HCT116 (cell line): ENCODE measurements around the gene PLBD2.

ENCODE experiments used
- ATF3 ChIP-seq: IDR thresholded peaks from 2 replicates; pipeline ENCODE4 v1.6.1; 2012
- CEBPB ChIP-seq: IDR thresholded peaks from 2 replicates; pipeline ENCODE4 v1.6.1; 2012; ENCODE audit warnings: low read depth
- EGR1 ChIP-seq: IDR thresholded peaks from 2 replicates; pipeline ENCODE4 v1.6.1; 2012; ENCODE audit warnings: low read depth
- EZH2 ChIP-seq: fragments of 200-600 bp; sonication (generic); IDR thresholded peaks from 2 replicates; pipeline ENCODE4 v1.6.1; 2017; ENCODE audit warnings: antibody characterized with exemption, mixed run types
- EZH2phosphoT487 ChIP-seq: fragments of 200-600 bp; IDR thresholded peaks from 2 replicates; pipeline ENCODE4 v1.6.1; 2018; ENCODE audit warnings: antibody characterized with exemption, borderline replicate concordance
- POLR2A ChIP-seq: IDR thresholded peaks from 2 replicates; pipeline ENCODE4 v1.7.0; 2011; ENCODE audit warnings: borderline replicate concordance; ENCODE audit not compliant: insufficient read depth, insufficient read length; ENCODE audit errors: extremely low read depth
- ZFX ChIP-seq: fragments of 450-650 bp; IDR thresholded peaks from 2 replicates; pipeline ENCODE4 v1.6.1; 2017
- TF ChIP-seq, protein P1 (sequence below), 3 experiments: fragments of 200-600 bp in 1 of 3; sonication (generic) in 1 of 3; IDR thresholded peaks in 2 of 3; conservative IDR thresholded peaks in 1 of 3; 2 replicates each; pipeline ENCODE4 v1.5.1; 2012 to 2017; ENCODE audit warnings: low read depth in 2 of 3, low read length in 2 of 3, antibody characterized with exemption in 1 of 3, borderline replicate concordance in 1 of 3, control low read depth in 1 of 3, mild to moderate bottlenecking in 1 of 3, mixed read lengths in 1 of 3, mixed run types in 1 of 3, moderate library complexity in 1 of 3; ENCODE audit not compliant: insufficient read depth in 1 of 3
- TF ChIP-seq, protein P2 (sequence below): IDR thresholded peaks from 2 replicates; pipeline ENCODE4 v1.6.1; 2012; ENCODE audit warnings: low read depth

GRCh38 chr12:113435367-113435766 is 77.0 kb downstream of the PLBD2 start:
- TF ChIP-seq, protein P1, sequence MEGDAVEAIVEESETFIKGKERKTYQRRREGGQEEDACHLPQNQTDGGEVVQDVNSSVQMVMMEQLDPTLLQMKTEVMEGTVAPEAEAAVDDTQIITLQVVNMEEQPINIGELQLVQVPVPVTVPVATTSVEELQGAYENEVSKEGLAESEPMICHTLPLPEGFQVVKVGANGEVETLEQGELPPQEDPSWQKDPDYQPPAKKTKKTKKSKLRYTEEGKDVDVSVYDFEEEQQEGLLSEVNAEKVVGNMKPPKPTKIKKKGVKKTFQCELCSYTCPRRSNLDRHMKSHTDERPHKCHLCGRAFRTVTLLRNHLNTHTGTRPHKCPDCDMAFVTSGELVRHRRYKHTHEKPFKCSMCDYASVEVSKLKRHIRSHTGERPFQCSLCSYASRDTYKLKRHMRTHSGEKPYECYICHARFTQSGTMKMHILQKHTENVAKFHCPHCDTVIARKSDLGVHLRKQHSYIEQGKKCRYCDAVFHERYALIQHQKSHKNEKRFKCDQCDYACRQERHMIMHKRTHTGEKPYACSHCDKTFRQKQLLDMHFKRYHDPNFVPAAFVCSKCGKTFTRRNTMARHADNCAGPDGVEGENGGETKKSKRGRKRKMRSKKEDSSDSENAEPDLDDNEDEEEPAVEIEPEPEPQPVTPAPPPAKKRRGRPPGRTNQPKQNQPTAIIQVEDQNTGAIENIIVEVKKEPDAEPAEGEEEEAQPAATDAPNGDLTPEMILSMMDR (IDR thresholded peaks at IDR 0.05 in 2 of 3, conservative IDR thresholded peaks at IDR 0.05 in 1 of 3; ENCODE audit: borderline replicate concordance in 1 of 3, insufficient read depth in 1 of 3, low read depth in 2 of 3, low read length in 2 of 3): no peak
- TF ChIP-seq POLR2A (no peak), ZFX (no peak), ATF3 (no peak), CEBPB (no peak), EGR1 (no peak), EZH2phosphoT487 (no peak), EZH2 (no peak)
- TF ChIP-seq, protein P2, sequence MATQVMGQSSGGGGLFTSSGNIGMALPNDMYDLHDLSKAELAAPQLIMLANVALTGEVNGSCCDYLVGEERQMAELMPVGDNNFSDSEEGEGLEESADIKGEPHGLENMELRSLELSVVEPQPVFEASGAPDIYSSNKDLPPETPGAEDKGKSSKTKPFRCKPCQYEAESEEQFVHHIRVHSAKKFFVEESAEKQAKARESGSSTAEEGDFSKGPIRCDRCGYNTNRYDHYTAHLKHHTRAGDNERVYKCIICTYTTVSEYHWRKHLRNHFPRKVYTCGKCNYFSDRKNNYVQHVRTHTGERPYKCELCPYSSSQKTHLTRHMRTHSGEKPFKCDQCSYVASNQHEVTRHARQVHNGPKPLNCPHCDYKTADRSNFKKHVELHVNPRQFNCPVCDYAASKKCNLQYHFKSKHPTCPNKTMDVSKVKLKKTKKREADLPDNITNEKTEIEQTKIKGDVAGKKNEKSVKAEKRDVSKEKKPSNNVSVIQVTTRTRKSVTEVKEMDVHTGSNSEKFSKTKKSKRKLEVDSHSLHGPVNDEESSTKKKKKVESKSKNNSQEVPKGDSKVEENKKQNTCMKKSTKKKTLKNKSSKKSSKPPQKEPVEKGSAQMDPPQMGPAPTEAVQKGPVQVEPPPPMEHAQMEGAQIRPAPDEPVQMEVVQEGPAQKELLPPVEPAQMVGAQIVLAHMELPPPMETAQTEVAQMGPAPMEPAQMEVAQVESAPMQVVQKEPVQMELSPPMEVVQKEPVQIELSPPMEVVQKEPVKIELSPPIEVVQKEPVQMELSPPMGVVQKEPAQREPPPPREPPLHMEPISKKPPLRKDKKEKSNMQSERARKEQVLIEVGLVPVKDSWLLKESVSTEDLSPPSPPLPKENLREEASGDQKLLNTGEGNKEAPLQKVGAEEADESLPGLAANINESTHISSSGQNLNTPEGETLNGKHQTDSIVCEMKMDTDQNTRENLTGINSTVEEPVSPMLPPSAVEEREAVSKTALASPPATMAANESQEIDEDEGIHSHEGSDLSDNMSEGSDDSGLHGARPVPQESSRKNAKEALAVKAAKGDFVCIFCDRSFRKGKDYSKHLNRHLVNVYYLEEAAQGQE: no peak
